T-cell (primary cell): ENCODE measurements around the gene LENG9. TPM values are rescaled to one million over a fixed set of nuclear protein-coding genes. Genes with fewer than 3 reads are reported as not detected.
"Not testable (repeated sequence)": the region's sequence is repeated elsewhere in the genome, so short reads cannot be mapped to it uniquely, and the experiment has no call there.

Experiments
- ATAC-seq, 4 experiments: fragments of 200-7000 bp in 3 of 4; fragments of 150-1000 bp in 1 of 4; cut with Tn5 transposase; replicated peaks in 1 of 4; 1 replicate in 3 of 4; 2 replicates in 1 of 4; pipeline ENCODE4 v1.10.0; 2021; ENCODE audit warnings: moderate library complexity in 3 of 4, mild to moderate bottlenecking in 2 of 4, moderate number of reproducible peaks in 1 of 4
- CTCF ChIA-PET, 2 donors: fragments of 300-600 bp; sonication (Branson Sonifier 250); formaldehyde crosslinking; loops; one replicate each; lab custom pipeline; 2022; ENCODE audit warnings: antibody characterized with exemption in 2 of 2; lab: Charles Lee
- POLR2A ChIA-PET, 2 donors: fragments of 300-600 bp; sonication (Branson Sonifier 250); formaldehyde crosslinking; loops; one replicate each; lab custom pipeline; 2022; ENCODE audit warnings: antibody characterized with exemption in 2 of 2; lab: Charles Lee
- DNase-seq, 35 experiments: peaks; one replicate each; pipeline versions ENCODE4 v3.0.0 to v3.0.0-alpha.2; 2013 to 2023
- H3K27ac ChIP-seq: one replicate; pipeline ENCODE4 v1.5.1; 2013; ENCODE audit warnings: low read length
- H3K27me3 ChIP-seq, 2 experiments: replicated peaks in 1 of 2; 1 replicate in 1 of 2; 2 replicates in 1 of 2; pipeline versions ENCODE4 v1.6.1 to v1.7.0; 2013; ENCODE audit warnings: low read length in 1 of 2, mixed read lengths in 1 of 2; ENCODE audit not compliant: control insufficient read depth in 2 of 2, insufficient read depth in 2 of 2; ENCODE audit errors: extremely low read depth in 1 of 2
- H3K36me3 ChIP-seq, 2 donors: 1 replicate in 1 of 2; 2 replicates in 1 of 2; pipeline versions ENCODE4 v1.6.1 to v1.7.0; 2013; ENCODE audit warnings: low read length in 1 of 2; ENCODE audit not compliant: control insufficient read depth in 2 of 2, insufficient read depth in 1 of 2; ENCODE audit errors: extremely low read depth in 1 of 2
- H3K4me1 ChIP-seq, 2 experiments: 1 replicate in 1 of 2; 2 replicates in 1 of 2; pipeline versions ENCODE4 v1.6.1 to v1.7.0; 2013; ENCODE audit warnings: low read length in 2 of 2, mixed read lengths in 1 of 2; ENCODE audit not compliant: insufficient read depth in 2 of 2, control insufficient read depth in 1 of 2; ENCODE audit errors: extremely low read depth in 1 of 2
- H3K4me3 ChIP-seq, 2 donors: 1 replicate in 1 of 2; 2 replicates in 1 of 2; pipeline versions ENCODE4 v1.5.1 to v1.7.0; 2013; ENCODE audit warnings: mild to moderate bottlenecking in 2 of 2, low read length in 1 of 2, moderate library complexity in 1 of 2; ENCODE audit not compliant: control insufficient read depth in 1 of 2; ENCODE audit errors: extremely low read depth in 1 of 2
- H3K9me3 ChIP-seq: 2 replicates; pipeline ENCODE4 v1.7.0; 2013
- H3K27ac Mint-ChIP-seq, 2 donors: one replicate each; pipeline ENCODE4 v1.8.0; 2020 to 2021; ENCODE audit warnings: mild to moderate bottlenecking in 2 of 2, mixed read lengths in 2 of 2
- H3K27me3 Mint-ChIP-seq, 2 donors: one replicate each; pipeline ENCODE4 v1.8.0; 2021 to 2022; ENCODE audit warnings: mixed read lengths in 2 of 2
- H3K36me3 Mint-ChIP-seq: one replicate; pipeline ENCODE4 v1.8.0; 2021; ENCODE audit warnings: mixed read lengths
- H3K4me1 Mint-ChIP-seq, 3 donors: one replicate each; pipeline ENCODE4 v1.8.0; 2020 to 2022; ENCODE audit warnings: mixed read lengths in 3 of 3, mild to moderate bottlenecking in 1 of 3
- H3K4me3 Mint-ChIP-seq, 3 donors: one replicate each; pipeline ENCODE4 v1.8.0; 2020 to 2022; ENCODE audit warnings: mild to moderate bottlenecking in 3 of 3, mixed read lengths in 3 of 3, moderate library complexity in 3 of 3
- H3K9me3 Mint-ChIP-seq, 3 donors: one replicate each; pipeline ENCODE4 v1.8.0; 2020 to 2022; ENCODE audit warnings: mixed read lengths in 3 of 3
- WGBS: methylation state at CpG from one replicate; pipeline ENCODE4 v1.1.5; 2013; ENCODE audit warnings: missing lambda C conversion rate; ENCODE audit not compliant: insufficient coverage; 5-methylcytosine and 5-hydroxymethylcytosine counted together
- total RNA-seq, 35 experiments: library from RNA in 6 of 35; stranded (reverse) in 6 of 35; fragments of 120-200 nt in 1 of 35; gene quantifications; one replicate each; pipeline versions ENCODE4 v1.2.1 to v1.2.4 and lab custom pipeline; 2013 to 2026

LENG9 gene
- total RNA-seq (1 to 10 TPM; 2.2 to 7.9 (median 7.5) TPM), total RNA-seq (lab: John Stamatoyannopoulos, UW) (3.5 to 10.3 (median 5.6) reads per million in 29 experiments)
- total RNA-seq (2013): 5.7 TPM

- peak within 1 kb of the TSS; percentile 83 to 85 for H3K4me3 ChIP-seq
- peak within 1 kb of the TSS; percentile 72 for H3K27ac ChIP-seq
- Mint-ChIP-seq H3K9me3 (no peaks in the 10 kb centered on the region), H3K27ac (peak within 1 kb of the TSS; percentile 89 to 90), H3K36me3 (peaks cover 10% of the 10 kb centered on the region), H3K27me3 (peaks cover 0 to 4% of the 10 kb centered on the region in 2 donors), H3K4me3 (peak within 1 kb of the TSS; percentile 85 to 89 (median 85)), H3K4me1 (peaks cover 25 to 38% (median 34%) of the 10 kb centered on the region in 3 donors)
- POLR2A ChIA-PET: interaction anchor here in 1 of 2 donors (0.6 to 1.9 kb wide), 3 partner anchors 10 to 15 kb away, joined by 4 to 9 read pairs (median 7); partner anchors contain the start of gene LENG8
- 0% methylated on average over 26 of the region's 41 CpGs for WGBS
- peaks cover 0 to 6% of the 10 kb centered on the region in 2 experiments for H3K27me3 ChIP-seq
- peak; percentile 66 to 99 (median 93) for DNase-seq
- CTCF ChIA-PET: interaction anchor here in 1 of 2 donors (0.6 to 1.0 kb wide), 4 partner anchors 15 to 98 kb away, joined by 3 to 5 read pairs (median 3); partner anchors contain the start of gene LENG8
- H3K4me1 ChIP-seq: peaks cover 7 to 48% of the 10 kb centered on the region in 2 experiments
- ATAC-seq: peak; percentile 60 to 71 (median 68)
- peaks cover 4 to 31% of the 10 kb centered on the region in 2 donors for H3K36me3 ChIP-seq
- H3K9me3 ChIP-seq: no peaks in the 10 kb centered on the region
These were observed at the start of gene LENG9 for GRCh38 chr19:54463531-54464043. TSS of gene LENG9 (minus strand) at chr19:54463778. CDS start at chr19:54463526, 252 bp downstream.

GRCh38 chr19:54509200-54509940 lies 45.8 kb upstream of the LENG9 start:
- CTCF ChIA-PET, H3K27me3 ChIP-seq, H3K36me3 Mint-ChIP-seq, H3K27ac ChIP-seq, H3K9me3 ChIP-seq, H3K27ac Mint-ChIP-seq, H3K4me3 ChIP-seq, H3K4me3 Mint-ChIP-seq, POLR2A ChIA-PET, H3K36me3 ChIP-seq, H3K9me3 Mint-ChIP-seq: not testable (repeated sequence)
- no CpG with 5 or more reads among the region's 21 CpGs for WGBS
- peaks cover 2 to 40% of the 10 kb centered on the region in 2 experiments for H3K4me1 ChIP-seq
- ATAC-seq (peak; percentile 66 to 80 (median 78)), DNase-seq (peak in 1 of 35 experiments; percentile 9)
- peaks cover 0 to 34% of the 10 kb centered on the region in 2 donors for H3K27me3 Mint-ChIP-seq
- H3K4me1 Mint-ChIP-seq: peaks cover 12 to 24% (median 24%) of the 10 kb centered on the region in 3 donors

GRCh38 chr19:54508487-54508886 lies 44.9 kb upstream of the LENG9 start:
- H3K36me3 Mint-ChIP-seq, ATAC-seq, H3K27ac Mint-ChIP-seq, POLR2A ChIA-PET, H3K9me3 ChIP-seq, H3K27ac ChIP-seq, CTCF ChIA-PET, H3K36me3 ChIP-seq, H3K27me3 ChIP-seq, H3K9me3 Mint-ChIP-seq, H3K4me3 ChIP-seq, DNase-seq: not testable (repeated sequence)
- peaks cover 12 to 24% (median 24%) of the 10 kb centered on the region in 3 donors for H3K4me1 Mint-ChIP-seq
- peaks cover 2 to 40% of the 10 kb centered on the region in 2 experiments for H3K4me1 ChIP-seq
- no CpG with 5 or more reads among the region's 3 CpGs for WGBS
- H3K27me3 Mint-ChIP-seq: peaks cover 0 to 36% of the 10 kb centered on the region in 2 donors
- H3K4me3 Mint-ChIP-seq: peak overlapping the region in 1 of 3 donors; percentile 45

DNA sequence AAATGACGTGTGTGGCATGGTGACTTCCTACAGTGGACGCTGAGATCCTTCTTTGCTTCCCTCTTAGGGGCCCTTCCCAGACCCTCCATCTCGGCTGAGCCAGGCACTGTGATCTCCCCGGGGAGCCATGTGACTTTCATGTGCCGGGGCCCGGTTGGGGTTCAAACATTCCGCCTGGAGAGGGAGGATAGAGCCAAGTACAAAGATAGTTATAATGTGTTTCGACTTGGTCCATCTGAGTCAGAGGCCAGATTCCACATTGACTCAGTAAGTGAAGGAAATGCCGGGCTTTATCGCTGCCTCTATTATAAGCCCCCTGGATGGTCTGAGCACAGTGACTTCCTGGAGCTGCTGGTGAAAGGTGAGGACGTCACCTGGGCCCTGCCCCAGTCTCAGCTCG lies 44.2 kb upstream of the LENG9 start:
- Mint-ChIP-seq H3K4me1 (peaks cover 12 to 29% (median 24%) of the 10 kb centered on the region in 3 donors), H3K9me3 (no peaks in the 10 kb centered on the region), H3K27ac (no peak overlapping the region), H3K36me3 (no peaks in the 10 kb centered on the region), H3K4me3 (peak overlapping the region in 1 of 3 donors; percentile 45), H3K27me3 (peaks cover 0 to 30% of the 10 kb centered on the region in 2 donors)
- no peaks in the 10 kb centered on the region for H3K36me3 ChIP-seq
- H3K27me3 ChIP-seq: peaks cover 0 to 5% of the 10 kb centered on the region in 2 experiments
- ATAC-seq: no peak
- ChIA-PET POLR2A (no interaction called here), CTCF (no interaction called here)
- no peak overlapping the region for H3K27ac ChIP-seq
- no peaks in the 10 kb centered on the region for H3K9me3 ChIP-seq
- WGBS: 100% methylated on average over 3 of the region's 12 CpGs
- H3K4me1 ChIP-seq: peaks cover 2 to 42% of the 10 kb centered on the region in 2 experiments
- no peak overlapping the region for H3K4me3 ChIP-seq
- DNase-seq: no peak

GRCh38 chr19:54507038-54507717 lies 43.6 kb upstream of the LENG9 start:
- Mint-ChIP-seq H3K4me3 (peak overlapping the region in 1 of 3 donors; percentile 45), H3K4me1 (peaks cover 14 to 35% (median 24%) of the 10 kb centered on the region in 3 donors), H3K27me3 (peaks cover 0 to 31% of the 10 kb centered on the region in 2 donors), H3K27ac (peak overlapping the region in 1 of 2 donors; percentile 61)
- H3K36me3 Mint-ChIP-seq, CTCF ChIA-PET, H3K9me3 Mint-ChIP-seq, DNase-seq, POLR2A ChIA-PET, H3K9me3 ChIP-seq, H3K27me3 ChIP-seq, H3K4me3 ChIP-seq, H3K36me3 ChIP-seq: not testable (repeated sequence)
- peak overlapping the region; percentile 51 for H3K27ac ChIP-seq
- H3K4me1 ChIP-seq: peaks cover 2 to 49% of the 10 kb centered on the region in 2 experiments
- ATAC-seq: peak; percentile 21 to 62 (median 45)
- WGBS: no CpG with 5 or more reads among the region's 15 CpGs

DNA sequence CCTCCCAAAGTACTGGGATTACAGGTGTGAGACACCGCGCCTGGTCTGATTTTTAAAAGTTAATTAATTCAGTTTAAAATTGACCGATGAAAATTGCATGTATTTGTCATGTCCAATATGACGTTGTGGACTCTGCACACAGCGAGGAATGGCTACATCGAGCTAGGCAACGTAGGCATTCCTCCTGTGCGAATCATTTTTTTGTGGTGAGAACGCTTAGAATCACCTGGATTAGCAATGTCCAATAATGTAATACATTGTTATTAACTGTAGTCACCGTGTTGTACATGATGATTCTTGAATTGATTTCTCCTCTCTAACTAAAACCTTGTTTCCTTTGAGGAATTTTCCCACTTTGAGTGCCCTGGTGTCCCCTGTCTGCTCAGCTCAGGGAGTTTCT lies 42.5 kb upstream of the LENG9 start:
- ChIA-PET CTCF (interaction anchor here in 1 of 2 donors (0.7 kb wide), 1 partner anchor 89 kb away, joined by 6 read pairs; no protein-coding TSS in a partner anchor), POLR2A (no interaction called here)
- Mint-ChIP-seq H3K36me3 (no peaks in the 10 kb centered on the region), H3K4me3 (peak overlapping the region in 1 of 3 donors; percentile 45), H3K4me1 (peaks cover 14 to 36% (median 24%) of the 10 kb centered on the region in 3 donors), H3K27ac (peak overlapping the region; percentile 45 to 55), H3K27me3 (peaks cover 0 to 35% of the 10 kb centered on the region in 2 donors), H3K9me3 (no peaks in the 10 kb centered on the region)
- Histone ChIP-seq H3K4me1 (peaks cover 2 to 51% of the 10 kb centered on the region in 2 experiments), H3K4me3 (no peak overlapping the region), H3K27ac (peak overlapping the region; percentile 40), H3K36me3 (no peaks in the 10 kb centered on the region), H3K9me3 (no peaks in the 10 kb centered on the region), H3K27me3 (peaks cover 0 to 11% of the 10 kb centered on the region in 2 experiments)
- no peak for DNase-seq
- ATAC-seq: no peak
- WGBS: 63% methylated on average over 5 of the region's 10 CpGs
